GM21526 (cell line): Measurements from ENCODE around the gene FKTN.

ENCODE experiments used
- ATAC-seq: cut with Tn5 transposase; IDR thresholded peaks from one replicate; pipeline ENCODE4 v1.9.1; 2021; ENCODE audit warnings: moderate library complexity; ENCODE audit not compliant: unreplicated experiment, low FRiP score

FKTN gene

DNA sequence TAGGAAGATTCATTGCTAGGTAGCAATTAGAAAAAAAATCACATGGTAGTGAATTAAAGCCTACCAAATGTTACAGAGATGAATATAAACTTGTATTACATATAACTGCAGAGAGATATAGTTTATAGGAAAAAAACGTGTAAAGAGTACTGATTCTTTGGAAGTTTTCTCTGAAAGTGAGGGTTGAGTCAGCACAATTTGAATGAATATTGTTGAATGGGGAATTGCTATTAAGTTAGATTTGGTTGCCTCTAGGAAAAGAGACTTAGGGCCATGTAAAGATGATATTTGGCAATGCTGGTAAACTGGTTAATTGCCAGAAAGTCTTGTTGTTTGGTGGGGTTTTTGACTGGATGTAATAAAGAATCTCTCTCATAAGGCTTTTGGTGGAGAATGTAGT is 67.2 kb downstream of the FKTN start:
- no peak for ATAC-seq

DNA sequence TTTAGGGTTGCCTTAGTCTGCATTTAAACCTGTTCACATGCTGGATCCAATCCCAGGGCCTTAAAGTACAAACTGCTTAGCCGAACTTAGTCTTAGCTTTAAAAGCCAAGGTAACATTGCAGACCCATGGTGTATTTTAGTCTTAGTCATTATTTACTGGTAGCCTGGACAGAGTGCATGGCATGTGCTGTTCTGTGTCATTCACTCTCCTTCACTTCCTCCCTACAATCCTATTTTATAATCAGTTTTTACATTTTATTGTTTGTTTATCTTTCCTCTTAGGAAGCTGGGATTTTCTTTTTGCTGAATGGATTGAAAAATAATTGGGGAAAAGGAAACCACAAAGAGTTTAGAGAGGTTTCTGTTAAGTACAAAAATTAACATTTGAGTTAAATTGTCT is 74.9 kb downstream of the FKTN start:
- ATAC-seq: no peak

DNA sequence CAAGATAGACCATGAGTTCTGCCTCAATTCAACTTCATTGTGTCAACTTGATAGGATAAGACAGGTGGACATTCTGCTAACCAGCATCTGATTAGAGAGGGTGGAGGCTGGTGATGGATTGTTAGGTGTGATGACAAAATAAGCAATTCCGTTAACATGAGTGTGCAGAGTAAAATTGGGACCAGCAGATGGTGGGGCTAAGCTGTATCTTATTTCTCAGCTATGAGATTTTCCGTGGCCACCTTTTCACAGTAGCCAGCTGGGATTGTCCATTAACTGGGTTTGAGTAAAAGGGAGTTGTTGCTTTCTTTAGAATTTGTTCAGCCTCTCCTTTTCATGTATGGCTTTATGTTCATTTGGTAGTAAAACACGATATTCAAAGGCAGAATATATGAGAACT is 75.5 kb downstream of the FKTN start:
- ATAC-seq: no peak

DNA sequence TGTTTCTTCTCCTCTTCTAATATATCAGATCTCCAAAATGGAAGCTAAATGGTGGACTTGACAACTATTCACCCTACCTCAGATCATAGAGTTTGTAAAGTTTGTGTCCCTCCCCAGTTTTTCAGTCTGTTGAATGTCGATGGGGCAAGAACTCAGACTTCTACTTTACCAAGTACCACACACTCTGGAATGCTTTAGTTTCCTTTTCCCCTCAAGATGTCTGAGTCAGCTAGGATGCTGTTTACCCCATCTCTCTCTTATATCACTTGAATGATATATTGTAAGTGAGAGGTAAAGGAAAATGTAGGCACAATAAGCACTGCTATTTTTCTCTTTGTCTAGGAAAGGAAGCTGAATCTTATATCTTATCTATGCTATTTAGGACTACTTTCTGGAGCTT is 78.4 kb downstream of the FKTN start:
- no peak for ATAC-seq

DNA sequence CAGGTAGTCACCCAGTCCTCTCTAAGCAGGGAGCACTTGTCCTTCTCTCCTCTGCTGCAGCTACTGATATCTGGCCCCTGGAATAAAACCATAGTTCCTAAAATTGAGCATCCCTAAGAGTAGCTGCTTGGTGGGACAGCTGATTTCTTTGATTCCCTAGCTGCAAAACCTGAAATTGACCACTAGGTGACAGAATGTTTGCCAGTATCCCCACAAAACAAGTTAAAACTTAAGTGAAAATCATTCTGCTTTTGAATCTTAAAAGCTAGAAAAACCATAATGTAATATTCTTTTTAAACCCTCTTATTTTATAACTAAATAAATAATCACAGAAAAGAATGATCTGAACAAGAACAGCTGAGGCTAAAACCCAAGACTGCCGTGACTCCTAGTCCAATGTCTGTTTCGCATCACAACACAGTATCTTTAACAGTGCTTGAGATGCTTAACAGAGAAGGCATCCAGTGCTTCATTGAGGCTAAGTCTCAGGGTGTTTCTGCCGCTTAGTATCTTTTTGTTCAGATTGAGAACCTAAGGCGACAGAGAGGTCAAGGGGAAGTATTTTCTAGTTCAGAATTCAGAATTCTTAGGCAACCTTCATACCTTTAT is 80.0 kb downstream of the FKTN start:
- no peak for ATAC-seq

DNA sequence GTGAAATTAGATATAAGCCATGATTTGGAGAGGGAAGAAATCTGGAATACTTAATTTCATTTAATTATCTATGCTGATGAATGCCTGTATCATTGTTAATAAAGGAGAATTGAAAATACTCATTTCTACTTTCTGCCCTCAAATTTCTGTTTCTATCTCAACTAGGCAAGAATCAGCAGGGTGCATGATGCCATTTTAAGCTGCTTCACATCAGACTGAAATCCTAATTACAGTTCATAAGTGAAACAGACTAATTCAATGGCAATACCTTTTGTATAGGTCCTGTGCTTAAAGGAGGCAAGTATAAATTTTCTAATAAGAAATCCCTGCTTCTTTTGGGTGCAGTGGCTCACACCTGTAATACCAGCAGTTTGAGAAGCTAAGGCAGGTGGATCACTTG is 82.0 kb downstream of the FKTN start:
- ATAC-seq: no peak

DNA sequence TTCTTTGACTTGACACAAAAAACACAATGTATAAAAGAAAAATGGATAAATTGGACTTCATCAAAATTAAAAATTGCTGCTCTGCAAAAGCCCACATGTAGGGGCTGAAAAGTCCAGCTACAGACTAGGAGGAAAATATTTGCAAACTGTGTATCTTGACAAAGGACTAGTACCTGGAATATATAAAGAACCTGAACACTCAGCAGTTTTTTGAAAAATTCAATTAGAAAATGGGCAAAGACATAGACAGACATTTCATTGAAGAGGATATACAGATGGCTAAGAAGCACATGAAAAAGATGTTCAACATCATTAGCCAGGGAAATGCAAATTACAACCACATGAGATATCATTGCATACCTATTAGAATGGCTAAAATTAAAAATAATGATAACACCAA is 85.9 kb downstream of the FKTN start:
- ATAC-seq: no peak

DNA sequence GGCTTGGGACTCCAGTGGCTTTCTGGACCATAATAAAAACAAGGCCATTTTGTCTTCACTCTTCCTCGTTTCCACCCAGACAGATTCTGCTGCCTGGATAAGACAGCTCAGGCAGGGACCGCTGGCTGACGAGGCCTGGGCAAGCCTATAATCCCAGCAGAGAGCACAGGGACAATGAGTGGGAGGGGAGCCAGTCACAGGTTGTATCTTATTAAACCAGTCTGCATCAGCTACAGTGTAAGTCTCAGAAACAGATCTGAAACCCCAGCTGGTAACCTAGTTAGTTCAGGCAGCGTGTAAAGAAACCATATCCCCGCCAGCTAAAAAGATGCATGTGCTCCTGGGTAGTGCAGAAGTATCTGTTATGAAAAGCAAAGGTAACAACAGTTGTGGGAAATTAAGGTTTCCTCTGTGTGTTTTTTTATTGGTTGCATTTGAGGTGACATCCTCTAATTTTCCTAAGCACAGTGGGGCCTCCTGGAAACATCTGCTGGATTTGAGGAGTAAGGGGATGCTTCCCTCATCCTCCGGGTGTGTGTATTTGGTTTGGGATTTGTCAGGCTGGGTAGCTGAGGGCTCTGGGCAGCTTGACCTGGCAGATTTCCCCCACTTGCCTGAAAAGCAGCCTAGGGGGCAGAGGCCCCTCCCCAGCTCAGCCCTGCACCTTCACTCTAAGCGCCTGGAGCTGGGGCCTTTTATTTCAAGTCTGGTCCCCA is 89.1 kb downstream of the FKTN start:
- ATAC-seq: no peak

DNA sequence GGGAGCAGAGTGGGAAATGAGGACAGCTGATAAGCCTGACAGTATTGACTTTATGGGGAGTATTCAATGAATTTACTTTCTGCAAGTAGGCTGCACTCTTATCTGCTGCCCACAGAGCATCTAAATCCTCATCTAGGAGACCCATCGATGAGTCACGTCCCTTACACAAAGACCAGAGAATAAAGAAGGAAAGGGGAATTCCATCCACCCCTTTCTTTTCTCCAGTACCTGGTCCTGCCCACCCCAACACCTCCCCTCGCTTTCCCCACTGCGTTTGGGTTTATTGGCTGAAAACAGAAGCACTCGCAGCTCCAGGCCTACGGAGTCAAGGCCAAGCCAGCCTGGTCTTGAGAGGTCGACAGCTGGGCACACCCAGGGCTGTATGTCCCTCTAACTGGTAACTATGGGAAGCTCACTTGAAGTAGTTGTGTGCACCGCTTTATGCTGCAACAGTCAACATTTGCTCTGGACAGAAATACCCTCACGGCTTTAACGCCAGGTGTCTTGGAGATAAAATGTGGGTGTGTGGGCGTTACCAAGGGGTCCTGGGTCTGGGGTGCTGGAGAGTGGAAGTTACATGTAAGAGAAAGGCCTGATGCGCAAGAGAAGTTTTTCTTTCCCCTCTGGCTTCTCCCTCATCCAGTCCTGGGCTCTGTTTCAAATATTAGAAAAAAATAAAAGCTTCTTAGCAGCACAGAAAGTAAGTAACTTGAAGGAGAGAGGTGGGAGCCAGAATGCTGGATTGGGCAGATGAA is 89.8 kb downstream of the FKTN start:
- ATAC-seq: no peak

DNA sequence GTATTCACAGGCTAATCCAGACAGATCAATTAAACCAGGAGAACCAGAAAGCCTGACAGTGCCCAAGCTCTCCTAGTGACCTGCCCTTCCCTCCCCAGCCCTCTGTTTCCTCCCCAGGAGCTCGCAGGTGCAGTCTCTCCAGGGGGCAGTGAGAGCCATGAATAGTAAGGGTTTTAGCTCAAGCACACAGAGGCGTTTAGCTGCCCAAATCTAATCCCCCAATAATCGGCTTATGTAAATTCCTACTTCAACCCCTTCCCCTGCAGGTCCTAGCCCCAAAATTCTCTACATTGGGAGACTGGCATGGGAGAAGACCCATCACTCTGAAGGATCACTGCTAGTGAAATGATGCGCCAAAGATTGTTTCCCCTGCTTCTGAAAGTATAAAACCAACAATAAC is 93.9 kb downstream of the FKTN start:
- no peak for ATAC-seq

DNA sequence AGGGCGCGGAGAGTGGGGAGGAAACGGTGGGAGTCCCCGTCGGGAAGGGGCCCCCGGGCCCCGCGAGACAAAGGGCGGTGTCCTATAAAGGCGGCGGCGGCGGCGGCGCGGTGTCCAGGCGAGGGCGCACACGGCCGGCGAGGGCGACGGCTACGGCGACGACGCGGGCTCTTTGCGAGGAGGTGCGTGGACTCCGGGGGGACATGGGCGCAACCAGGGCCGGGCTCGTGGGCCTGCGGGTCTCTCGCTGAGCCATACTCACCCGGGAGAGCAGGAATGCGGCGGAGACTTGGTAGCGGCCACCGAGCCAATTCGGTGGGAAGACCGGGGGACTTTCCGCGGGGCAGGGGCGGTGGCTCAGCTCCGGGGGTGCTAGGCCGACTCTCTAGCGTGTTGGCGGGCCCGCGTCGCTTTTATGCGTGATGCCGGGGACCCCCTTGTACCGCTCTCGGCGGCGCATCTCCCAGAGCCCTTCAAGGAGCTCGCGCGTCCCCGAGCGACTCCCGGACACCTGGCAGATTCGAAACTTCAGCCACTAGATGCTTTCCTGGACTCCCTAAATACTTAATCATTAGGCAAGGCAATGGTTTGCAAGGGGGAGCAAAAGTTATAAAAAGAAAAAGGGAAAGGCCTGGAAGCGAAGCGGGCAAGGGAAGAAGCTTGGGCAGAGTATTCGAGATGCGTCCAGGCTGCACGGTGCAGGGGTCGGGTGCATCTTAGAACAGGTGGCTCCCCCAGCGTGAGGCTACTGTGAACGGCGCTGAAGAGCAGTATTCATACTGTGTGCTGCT is 98.4 kb downstream of the FKTN start:
- peak; percentile 62 for ATAC-seq

DNA sequence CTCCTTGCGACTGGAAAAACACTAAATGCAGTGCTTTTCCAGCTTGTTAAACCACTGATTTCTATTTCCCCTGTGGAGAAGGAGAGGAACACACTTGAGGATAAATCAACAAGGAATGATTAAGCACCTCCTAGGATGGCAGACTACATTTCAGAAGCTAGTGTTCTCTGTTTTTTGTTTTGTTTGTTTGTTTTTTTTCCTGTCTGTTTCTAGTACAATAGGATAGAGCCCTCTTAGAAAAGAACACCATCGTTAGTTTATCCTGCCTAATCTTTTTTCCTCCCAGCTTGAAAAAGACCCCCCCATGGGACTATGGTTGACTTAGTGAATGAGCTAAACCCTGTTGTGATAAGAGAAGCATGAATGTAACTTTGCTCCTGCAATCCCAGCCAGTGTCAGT is 100.4 kb downstream of the FKTN start:
- ATAC-seq: no peak

DNA sequence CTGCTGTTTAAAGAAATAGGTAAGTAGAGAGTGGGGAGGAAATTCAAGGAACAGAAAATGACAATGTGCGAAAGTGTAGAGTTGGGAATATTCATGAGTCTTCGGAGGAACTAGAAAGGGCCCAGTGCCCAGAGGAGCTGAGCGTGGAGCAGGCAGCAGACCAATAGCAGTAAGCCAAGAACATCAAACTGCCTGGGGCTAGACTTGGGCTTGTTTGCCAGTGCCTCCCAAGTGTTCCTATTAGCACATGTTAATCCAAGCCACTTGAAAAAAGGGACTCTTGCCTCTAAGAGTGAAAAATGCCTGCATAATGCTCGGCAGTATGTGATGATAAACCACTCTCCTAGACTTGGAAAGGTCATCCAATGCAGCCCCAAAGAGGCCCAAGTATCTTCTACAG is 103.1 kb downstream of the FKTN start:
- no peak for ATAC-seq

DNA sequence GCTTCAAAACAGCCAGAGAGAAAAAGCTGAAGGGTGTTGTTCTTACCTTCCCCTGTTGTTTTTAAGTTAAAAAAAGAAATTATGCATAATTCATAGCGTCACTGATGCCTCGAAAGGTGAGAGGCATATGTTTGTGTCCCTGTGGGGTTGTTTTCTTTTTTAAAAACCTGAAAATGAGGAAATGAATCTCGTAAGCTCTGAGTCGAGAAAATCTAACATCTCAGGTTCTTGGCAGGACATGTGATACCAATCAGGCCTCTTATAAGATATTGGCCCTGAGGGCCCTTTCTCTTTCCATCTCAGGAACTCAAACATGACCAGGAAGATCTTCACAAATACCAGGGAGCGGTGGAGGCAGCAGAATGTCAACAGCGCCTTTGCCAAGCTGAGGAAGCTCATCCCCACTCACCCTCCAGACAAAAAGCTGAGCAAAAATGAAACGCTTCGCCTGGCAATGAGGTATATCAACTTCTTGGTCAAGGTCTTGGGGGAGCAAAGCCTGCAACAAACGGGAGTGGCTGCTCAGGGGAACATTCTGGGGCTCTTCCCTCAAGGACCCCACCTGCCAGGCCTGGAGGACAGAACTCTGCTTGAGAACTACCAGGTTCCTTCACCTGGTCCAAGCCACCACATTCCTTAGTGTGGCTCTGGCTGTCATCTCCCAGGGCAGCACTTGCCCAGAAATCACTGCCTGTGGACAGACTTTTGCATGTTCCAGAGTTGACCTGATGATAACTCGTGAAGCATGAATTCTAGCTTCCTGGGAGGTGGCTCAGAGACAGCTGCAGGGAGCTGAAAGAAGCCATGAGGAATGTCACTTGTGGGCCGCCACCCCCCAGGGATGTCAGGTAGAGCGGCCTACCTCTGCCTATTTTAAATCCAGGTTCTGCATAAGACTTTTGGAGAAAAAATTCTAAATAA is 104.5 kb downstream of the FKTN start, which contains the start of gene TAL2:
Gene TAL2, plus strand, starts transcription at position 274 of the 921 bp plus-strand sequence. Its CDS starts 40 bp downstream, at position 314.
- peak; percentile 82 for ATAC-seq

DNA sequence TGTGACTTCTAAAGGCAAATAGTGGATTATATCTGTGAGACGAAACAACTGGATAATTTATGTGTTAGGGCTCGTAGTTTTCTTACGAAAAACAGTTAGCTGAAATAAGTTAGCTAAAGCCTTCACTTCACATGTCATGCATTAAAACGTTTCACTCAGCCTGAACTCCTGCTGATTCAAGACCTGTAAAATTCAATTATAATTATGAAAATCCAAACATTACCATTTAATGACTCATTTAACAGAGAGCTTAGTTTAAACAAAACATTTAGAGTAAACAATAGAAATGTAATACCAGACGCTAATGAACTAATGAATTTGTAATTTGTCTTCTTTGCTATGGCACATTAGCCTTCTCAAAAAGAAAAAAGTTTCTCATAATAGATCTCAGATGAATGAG is 106.0 kb downstream of the FKTN start:
- ATAC-seq: no peak

DNA sequence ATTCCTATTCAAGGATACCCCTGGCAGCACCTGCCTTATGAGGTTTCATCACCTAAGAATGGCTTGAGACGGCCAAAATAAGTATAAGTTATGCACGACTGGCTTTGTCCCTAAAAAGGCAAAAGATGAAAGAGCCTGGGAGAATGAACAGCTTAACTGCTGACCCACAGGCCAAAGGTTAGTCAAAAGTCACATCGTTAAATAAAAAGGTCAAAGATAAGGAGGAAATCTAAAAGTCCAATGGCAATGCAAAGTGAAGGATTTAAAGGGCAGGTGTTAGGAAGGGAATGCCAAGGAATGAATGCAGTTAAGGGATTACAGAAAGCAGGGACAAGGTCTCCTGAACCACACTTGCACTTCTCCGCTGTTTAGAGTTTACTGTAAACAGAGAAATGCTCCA is 109.9 kb downstream of the FKTN start:
- ATAC-seq: no peak

DNA sequence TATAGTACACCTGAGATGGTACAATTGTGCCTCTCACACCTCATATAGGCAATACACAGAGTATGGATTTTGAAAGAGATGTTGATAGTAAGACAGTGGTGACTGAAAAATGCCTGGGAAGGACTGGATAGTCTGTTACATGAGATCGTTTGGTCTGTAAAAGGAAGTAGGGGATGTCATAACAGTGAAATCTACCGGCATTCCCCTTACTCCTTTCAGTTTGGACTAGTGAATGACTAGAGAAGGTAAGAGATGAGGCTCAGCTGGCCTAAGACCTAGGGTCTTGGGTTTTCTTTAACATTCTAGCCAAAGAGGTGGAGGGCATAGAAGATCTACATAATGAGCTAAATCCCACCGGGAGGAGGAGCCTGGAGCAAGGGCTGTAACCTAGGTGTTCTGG is 112.4 kb downstream of the FKTN start:
- no peak for ATAC-seq

DNA sequence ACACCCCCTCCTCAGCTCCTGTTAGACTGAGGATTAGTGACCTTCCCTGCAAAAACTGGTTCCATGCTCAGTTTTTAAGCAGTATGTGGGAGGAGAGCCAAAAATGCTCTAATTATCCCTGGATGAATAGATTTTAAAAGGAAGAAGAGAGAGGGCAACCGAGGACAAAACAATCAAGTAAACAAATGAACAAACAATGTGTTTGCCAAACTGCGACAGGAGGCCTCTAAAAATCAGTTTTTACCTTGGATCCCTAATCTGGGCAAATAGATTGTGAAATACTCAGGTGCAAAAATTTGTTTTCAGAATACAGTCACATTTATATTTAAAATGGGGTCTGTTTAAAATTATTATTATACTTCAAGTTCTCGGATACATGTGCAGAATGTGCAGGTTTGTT is 112.8 kb downstream of the FKTN start:
- ATAC-seq: no peak

DNA sequence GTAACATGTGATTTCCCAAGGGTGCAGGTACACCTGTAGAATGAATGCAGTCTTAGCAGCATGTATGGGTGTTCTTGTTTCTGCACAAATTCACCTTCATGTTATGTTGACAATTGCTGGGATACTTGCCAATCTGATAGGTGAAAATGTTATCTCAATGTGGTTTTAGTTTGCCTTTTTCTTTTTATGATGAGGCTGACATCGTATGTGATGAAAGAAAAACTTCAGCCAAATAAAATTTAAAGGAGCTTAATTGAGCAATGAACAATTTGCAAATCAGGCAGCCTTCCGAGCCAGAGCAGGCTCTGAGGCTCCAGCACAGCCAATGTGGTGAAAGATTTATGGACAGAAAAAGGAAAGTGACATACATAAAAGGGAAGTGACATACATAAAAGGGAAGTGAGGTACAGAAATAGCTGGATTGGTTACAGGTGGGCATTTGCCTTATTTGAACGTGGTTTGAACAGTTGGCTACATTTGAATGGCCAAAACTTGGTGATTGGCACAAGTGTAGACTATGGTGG is 114.8 kb downstream of the FKTN start:
- ATAC-seq: no peak
